GM10248 (cell line): Measurements from ENCODE around the gene REELD1.

ENCODE experiments used
- CTCF ChIA-PET: fragments of 300-600 bp; sonication (Branson Sonifier 250); formaldehyde crosslinking; extraction: SDS; loops from one replicate; lab custom pipeline; 2021; ENCODE audit warnings: antibody characterized with exemption; lab: Yijun Ruan, JAX
- POLR2A ChIA-PET: fragments of 350-650 bp; sonication (Branson Sonifier 250); formaldehyde crosslinking; extraction: SDS; loops from one replicate; lab custom pipeline; 2020; ENCODE audit warnings: antibody characterized with exemption; lab: Yijun Ruan, JAX
- DNase-seq: peaks from one replicate; pipeline ENCODE4 v3.0.0; 2012; ENCODE audit errors: extremely low spot score
- TF ChIP-seq, protein P1 (sequence below): IDR thresholded peaks from 2 replicates; pipeline ENCODE4 v1.5.1; 2012; ENCODE audit warnings: mild to moderate bottlenecking, low read depth; ENCODE audit errors: extremely low read depth, missing control alignments, control extremely low read depth

REELD1 gene

DNA sequence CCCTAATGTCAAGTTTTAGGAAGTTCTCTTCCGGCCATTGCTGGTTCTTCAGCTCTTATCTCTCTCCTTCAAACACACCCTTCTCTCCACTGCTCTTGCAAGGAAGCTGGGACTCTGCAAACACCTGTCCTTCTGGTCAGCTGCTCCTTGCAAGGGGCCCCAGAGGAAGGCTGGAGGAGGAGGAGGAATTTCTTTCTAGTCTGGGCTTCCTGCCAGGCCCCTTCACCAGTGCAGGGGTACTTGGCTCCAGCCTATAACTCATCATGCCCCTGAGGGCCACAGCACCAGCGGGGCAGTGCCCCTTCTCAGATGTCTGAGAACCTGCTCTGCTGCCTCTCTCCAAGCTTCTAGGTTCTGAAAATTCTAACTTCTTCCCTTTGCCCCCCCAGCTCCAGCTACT, 46.7 kb downstream of the REELD1 start:
- ChIA-PET POLR2A (no interaction called here), CTCF (interaction anchor here (0.7 to 9.3 kb wide), 8 partner anchors 8 to 81 kb away, joined by 3 to 105 read pairs (median 4); no protein-coding TSS in a partner anchor)
- DNase-seq: no peak
- TF ChIP-seq, protein P1, sequence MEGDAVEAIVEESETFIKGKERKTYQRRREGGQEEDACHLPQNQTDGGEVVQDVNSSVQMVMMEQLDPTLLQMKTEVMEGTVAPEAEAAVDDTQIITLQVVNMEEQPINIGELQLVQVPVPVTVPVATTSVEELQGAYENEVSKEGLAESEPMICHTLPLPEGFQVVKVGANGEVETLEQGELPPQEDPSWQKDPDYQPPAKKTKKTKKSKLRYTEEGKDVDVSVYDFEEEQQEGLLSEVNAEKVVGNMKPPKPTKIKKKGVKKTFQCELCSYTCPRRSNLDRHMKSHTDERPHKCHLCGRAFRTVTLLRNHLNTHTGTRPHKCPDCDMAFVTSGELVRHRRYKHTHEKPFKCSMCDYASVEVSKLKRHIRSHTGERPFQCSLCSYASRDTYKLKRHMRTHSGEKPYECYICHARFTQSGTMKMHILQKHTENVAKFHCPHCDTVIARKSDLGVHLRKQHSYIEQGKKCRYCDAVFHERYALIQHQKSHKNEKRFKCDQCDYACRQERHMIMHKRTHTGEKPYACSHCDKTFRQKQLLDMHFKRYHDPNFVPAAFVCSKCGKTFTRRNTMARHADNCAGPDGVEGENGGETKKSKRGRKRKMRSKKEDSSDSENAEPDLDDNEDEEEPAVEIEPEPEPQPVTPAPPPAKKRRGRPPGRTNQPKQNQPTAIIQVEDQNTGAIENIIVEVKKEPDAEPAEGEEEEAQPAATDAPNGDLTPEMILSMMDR: no peak

DNA sequence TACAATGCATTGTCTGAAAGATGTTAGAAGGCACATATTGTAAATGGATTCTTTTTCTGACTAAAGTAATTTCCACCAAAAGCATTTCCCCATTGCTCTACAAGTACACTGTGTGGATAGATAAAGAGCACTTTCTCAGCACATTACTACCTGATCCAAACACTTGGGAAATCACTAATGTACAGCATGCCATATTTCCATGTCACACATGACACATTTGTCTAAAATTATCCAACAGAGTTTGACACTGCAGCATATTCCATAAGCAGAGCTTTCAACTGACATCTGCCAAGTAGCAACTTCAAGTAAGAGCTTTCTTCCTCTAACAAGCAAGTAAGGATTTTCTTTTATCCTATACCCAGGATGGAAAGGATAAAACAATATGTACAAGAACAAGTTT, 49.5 kb downstream of the REELD1 start:
- ChIA-PET CTCF (interaction anchor here (1.0 to 9.3 kb wide), 6 partner anchors 9 to 833 kb away, joined by 3 to 105 read pairs (median 4); no protein-coding TSS in a partner anchor), POLR2A (no interaction called here)
- DNase-seq: no peak
- TF ChIP-seq, protein P1: no peak

DNA sequence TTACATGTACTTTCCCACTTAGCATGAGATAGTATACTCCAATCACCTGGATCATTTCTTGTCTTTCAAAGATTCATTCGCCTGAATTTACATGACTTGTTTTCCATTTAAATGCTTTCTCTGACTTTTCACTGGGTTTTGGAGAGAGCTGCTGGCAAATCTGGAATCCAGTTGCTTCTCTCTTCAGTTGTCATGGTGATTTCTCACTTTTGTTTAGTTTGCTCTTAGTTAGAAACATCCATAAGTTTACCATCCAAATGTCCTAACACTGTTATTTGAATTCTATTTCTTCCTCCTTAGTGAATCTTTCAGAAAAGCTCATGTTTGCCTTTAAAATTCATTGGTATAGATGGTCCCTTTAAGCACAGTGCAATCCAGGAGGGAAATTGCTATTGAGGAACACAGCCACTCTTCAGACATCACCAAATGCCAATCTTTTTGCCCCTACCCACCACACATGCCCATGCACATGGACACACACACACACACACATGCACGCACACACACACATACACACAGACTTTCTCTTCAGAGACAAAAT, 51.7 kb downstream of the REELD1 start:
- ChIA-PET POLR2A (no interaction called here), CTCF (interaction anchor here (9.3 kb wide), 1 partner anchor 17 kb away, joined by 105 read pairs; no protein-coding TSS in a partner anchor)
- no peak for DNase-seq
- TF ChIP-seq, protein P1: no peak

DNA sequence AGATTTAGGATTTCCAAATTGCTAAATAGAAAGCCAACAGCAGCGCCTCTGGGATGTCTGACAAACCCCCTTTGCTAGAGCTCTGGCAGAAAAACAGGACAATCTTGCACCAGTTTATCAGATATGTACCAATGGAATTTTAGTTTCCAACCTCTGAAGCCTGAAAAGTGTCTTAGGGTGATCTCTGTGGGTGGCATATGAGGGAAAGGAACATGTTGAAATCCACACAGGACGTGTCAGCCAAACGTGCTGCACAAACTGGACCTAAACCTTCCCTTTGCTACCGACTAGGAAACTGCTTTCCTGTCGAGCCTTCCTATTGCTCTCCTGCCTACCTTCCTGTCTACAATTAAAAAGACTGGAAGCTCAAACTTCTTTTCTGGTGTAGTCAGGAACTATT, 53.5 kb downstream of the REELD1 start:
- TF ChIP-seq, protein P1: no peak
- POLR2A ChIA-PET: no interaction called here
- CTCF ChIA-PET: interaction anchor here (1.1 to 1.9 kb wide), 3 partner anchors 8 to 28 kb away, joined by 4 to 9 read pairs (median 4); no protein-coding TSS in a partner anchor
- no peak for DNase-seq

DNA sequence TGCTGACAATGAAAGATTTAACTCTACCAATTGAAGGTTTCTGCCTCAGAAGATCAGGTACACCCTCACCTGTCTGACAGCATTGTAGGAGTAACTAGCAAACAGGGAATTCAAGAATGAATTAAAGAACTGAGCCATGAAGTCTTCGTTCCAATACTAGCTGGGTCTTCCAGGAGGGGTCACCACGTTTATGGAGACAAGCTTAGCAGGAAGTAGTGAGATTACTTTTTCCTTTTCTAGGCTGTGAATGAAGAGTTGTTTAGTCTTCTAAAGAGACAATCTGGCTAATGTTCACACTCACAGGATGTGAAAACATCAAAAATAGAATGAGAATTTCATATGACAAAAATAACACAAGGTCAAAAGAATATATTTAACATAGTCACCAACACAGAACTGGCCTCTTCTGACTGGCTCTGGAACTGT, 54.9 kb downstream of the REELD1 start:
- TF ChIP-seq, protein P1: no peak
- CTCF ChIA-PET: interaction anchor here (1.1 to 1.9 kb wide), 7 partner anchors 8 to 34 kb away, joined by 3 to 9 read pairs (median 4); no protein-coding TSS in a partner anchor
- POLR2A ChIA-PET: no interaction called here
- no peak for DNase-seq

DNA sequence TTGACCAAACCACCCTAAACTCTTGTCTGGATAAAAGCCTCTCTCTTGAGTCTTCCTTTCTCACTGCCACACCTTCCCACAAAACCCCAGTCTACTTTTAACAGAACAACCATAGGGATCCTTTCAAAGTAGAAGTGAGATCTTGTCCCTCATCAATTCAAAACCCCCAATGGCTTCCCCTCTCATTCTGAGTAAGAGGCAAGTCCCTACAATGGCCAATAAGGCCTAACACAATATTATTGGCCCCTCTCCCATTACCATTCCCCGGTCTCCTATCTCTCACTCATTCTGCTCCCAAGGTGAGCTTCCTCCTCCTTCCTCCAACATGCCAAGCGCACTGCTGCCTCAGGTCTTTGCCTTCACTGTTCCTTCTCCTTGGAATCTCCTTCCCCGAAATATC, 57.1 kb downstream of the REELD1 start:
- CTCF ChIA-PET: interaction anchor here (1.1 to 2.7 kb wide), 3 partner anchors 10 to 18 kb away, joined by 3 to 14 read pairs (median 3); no protein-coding TSS in a partner anchor
- DNase-seq: no peak
- TF ChIP-seq, protein P1: no peak
- POLR2A ChIA-PET: no interaction called here
